NCI-H748 treated with DMSO at 0.1 percent for 48 hours (cell line): Measurements from ENCODE around the gene OSBPL7.

Experiments used
- DNase-seq: peaks from one replicate; lab custom pipeline; 2025; lab: John Stamatoyannopoulos, UW

The OSBPL7 gene

DNA sequence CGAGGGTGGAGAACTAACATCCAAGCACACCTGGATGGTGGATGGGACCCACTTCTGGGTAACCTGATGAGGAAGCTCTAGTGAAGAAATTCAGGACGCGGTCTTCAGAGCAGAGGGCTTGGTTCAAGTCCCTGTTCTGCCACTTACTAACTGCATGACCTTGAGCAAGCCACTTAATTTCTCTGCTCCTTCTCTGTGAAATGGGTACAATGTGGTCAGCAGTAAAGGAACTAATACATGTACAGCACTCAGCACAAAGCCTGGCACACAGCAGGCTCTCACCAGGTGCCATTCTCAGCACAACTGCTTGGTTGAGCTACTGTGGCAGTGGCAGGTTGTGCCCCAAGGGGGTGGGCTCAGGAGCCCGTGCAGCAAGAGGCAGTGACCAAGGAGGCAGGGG is 1.9 kb upstream of the OSBPL7 start:
- DNase-seq = no peak

DNA sequence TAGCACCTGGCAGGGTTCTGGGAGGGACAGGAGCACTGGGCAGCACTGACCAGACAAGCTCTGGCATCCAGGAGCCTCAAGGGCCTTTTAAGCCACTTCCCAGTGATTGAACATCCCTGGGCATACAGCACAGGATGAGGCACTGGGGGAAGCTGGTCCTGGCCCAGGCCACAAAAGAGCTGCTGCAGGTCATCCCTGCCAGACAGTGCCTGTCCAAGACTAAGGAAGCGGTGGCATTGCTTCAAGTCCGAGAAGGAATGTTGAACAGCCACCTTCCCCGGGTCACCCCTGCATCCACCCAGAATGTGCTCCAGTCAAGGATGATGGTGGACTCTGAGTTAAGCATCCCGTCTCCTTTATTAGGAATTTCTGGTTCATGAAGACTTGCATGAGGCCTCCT is 1.2 kb upstream of the OSBPL7 start:
- DNase-seq = no peak

DNA sequence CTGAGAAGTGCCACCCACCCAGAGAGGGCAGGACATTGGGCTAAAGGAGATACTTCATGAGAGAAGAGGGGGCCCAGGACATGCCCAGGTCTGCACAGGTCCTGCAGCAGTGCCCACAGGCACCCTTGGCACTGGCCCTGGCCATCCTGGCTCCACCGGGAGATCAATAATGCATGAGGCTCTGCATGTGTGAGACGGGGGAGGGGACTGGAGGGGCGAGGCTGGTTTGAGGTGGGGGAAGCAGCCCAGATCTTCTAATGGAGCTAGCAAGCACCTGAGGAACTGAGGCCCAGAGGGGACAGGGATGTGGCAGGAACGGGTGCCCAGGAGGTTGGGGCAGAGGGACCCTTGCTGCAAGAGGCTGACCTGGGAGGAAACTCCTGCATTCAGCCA is 567 bp downstream of the OSBPL7 start:
- DNase-seq = no peak

DNA sequence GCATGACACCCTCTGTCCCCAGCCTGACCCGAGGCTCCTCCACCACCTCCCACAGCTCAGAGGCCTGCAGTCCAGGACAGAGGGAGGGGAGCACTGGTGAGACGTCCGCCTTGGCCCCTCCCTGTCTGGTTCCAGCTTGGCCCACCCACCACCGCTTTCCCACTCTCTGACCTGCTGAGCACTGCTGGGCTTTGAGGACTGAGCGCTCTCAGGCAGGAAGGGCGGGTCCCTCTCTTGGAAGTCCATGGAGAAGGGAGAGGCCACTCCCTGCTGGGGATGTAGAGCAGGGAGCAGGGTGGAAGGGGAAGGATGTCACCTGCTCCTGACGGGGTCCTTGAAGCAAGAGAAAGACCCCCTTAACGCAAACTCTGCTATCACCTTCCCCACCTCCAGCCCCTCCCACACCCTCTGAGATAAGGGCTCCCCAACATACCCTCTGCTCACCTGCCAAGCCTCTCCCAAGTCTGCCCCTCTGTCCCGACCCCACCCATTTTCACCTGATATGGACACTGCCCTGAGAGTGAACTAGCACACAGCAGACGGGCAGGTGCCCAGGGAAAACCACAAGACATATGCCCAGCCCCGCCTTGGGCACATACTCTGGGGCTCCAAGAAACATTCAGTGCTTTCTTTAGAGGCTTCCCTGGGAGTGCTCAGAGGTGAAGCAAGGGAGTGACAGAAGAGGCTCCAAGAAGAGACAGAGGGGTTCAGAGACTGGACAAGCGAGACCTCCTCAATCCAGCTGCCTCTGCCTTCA is 1.4 kb downstream of the OSBPL7 start:
- no peak for DNase-seq

DNA sequence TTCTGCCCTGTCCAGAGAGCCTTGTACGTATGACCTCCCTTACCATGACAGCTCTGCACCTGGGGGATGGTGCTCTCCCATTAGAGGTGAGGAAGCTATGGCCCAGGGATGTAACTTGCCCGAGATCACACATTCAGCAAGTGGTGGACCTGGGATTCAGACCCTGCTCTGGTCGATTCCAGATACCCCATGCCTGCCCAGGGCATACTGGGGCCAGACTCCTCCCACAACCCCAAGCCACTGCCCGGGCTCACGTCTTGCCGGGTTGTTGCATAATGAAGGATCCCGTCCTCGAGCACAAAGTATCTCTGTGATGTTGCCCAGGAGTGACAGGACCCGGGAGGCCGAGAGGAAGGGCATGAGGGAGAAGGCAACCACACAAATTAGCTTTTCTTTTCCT is 2.1 kb downstream of the OSBPL7 start:
- DNase-seq = no peak

DNA sequence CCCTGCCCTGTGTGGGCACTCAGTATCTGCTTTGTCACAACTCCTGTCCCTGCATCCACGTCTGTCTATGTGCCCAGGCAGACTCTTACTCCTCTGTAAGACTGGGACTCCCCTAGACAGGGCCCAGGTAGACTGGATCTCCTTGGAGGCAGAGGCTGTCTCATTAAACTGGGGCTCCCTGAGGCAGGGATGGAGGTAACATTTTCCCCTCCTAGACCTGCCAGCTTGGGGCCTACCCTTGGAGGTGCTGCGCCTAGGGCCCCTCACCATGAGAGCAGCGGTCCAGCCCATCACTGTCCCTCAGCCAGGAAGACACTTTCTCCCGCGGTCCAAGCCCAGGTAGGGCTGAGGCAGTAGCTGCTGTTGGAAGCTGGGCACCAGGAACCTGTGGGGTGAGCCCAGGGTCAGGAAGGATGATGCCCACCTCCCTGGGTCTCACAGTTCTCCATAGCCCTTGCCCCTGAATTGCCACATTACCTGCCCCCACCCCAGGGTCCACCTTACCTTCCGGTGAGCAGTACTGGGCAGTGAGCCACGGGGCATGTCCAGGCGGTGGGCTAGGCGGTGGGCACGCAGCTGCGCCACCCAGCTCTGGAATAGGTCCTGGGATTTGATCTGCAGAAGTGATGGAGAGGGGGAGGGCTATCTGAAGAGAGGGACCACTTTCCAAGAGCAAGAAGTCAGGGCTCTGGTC is 3.4 kb downstream of the OSBPL7 start:
- no peak for DNase-seq

DNA sequence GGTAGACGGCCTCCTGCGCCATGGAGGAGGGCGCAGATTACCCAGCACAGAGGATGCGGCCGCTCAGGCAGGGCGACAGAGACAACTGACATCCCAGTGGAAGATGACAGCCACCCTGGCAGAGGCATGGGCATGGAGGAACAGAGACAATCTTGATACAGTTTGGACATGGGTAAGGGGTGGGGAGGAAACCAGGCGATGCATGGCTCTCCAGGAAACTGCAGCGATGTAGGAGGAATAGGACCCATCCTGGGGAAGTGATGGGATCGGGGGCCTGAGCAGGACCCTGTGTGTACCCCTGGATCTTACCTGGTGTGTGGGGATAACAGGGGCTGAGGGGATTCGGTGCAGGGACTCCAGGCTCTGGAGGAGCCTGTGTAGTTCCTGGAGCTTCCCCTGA is 4.6 kb downstream of the OSBPL7 start:
- no peak for DNase-seq

DNA sequence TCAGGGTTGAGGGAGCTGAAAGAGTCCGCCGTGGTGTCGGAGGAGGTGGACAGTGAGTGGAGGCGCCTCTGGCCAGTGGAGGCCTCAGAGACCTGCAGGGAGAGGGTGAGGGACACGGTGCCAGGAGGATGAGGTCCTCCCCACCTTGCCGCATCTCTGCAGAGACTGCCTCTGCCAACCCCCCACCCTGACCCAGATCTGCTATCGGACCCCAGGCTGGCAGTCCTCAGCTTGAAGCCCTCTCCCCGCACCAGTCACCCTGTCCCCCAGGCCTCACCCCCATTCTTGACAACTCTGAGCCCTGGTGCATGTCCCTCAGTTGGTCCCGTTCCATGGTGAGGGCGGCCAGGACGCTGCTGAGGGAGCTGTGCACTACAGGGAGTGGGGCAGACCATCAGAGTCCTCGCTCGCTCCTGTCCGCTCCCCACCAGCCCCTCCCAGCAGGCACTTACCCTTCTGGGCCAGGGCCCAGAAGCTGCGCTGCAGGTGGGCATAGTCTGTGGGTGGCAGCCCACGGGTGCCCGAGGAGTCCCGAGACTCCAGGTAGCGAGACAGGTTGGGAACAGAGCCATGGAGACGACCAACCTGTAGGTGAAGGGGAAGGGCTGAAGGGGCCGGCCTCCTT is 5.4 kb downstream of the OSBPL7 start:
- DNase-seq = no peak

DNA sequence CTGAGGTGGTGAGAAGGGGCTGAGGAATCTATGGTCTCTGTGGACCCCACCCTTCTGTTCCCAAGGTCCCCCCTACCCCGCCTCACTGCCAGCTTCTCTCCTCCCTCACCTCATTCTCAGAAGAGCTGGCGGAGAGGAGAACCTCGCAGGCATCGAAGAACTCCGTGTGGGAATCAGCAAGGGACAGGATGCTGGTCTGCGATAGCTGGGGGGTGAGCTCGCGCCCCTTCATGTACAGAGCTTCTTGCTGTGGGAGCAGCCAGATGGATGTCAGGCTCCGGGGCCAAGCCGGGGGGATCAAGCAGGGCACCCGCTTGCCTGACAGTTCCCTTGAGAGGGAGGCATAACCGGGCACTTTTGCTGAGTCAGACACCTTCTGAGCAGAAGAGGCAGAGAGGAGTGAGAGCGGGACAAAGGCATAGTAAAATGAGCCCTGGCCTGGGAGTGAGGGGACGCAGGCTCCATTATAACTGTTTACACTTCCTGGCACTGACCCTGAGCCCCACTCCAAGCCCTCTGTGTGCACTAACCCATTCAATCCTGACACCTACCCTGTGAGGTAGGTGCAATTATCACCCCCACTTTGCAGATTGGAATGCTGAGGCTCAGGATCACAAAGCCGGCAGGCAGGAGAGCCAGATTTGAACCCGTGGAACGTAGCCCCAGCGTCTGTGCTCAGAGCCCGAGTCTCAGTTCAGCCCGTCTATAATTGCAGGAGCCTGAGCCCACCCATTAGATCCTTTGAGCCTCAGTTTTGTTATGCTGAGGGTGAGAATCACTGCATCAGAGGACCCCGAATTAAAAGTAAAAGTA is 6.3 kb downstream of the OSBPL7 start:
- no peak for DNase-seq

DNA sequence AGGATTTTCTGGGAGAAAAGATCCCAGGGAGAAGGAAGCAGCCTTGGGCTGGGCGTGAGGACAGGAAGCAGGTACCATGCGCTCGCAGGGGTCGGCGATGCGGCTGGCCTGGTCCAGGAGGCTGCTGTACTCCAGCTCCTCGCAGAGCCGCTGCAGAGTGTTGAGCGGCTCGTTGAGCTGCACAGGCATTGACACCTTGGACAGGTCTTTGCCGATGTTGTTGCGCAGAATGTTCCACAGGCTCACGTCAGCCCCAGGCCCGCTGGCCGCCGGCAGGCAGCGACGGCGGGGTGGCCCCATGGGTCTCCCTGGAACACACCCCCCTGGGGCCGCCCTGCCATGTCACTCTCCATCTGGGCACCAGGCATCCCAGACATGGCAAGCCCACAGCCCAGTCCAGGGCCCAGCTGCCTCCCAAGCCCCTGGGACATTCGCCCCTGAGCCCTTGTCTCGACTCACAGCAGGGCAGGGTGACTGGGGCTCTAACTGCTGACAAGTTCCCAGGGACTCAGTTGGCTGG is 8.0 kb downstream of the OSBPL7 start:
- no peak for DNase-seq

DNA sequence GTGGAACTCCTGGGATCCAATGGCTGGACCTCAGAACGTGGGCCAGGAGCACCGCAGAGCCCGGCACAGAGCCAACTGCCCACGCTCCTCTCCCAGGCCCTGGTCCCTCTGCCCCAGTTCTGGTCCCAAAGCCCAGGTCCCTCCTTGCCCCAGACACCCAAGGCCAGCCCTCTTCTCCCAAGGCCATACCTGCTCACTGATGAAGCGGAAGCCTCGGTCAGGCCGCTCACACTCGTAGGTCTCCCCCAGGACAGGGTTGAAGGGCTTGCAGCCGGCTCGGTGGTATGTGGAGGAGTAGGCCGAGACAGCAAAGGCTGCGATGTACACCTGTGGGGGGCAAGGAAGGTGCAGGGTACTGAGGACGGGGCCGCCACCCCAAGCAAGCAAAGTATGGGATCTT is 8.5 kb downstream of the OSBPL7 start:
- no peak for DNase-seq

DNA sequence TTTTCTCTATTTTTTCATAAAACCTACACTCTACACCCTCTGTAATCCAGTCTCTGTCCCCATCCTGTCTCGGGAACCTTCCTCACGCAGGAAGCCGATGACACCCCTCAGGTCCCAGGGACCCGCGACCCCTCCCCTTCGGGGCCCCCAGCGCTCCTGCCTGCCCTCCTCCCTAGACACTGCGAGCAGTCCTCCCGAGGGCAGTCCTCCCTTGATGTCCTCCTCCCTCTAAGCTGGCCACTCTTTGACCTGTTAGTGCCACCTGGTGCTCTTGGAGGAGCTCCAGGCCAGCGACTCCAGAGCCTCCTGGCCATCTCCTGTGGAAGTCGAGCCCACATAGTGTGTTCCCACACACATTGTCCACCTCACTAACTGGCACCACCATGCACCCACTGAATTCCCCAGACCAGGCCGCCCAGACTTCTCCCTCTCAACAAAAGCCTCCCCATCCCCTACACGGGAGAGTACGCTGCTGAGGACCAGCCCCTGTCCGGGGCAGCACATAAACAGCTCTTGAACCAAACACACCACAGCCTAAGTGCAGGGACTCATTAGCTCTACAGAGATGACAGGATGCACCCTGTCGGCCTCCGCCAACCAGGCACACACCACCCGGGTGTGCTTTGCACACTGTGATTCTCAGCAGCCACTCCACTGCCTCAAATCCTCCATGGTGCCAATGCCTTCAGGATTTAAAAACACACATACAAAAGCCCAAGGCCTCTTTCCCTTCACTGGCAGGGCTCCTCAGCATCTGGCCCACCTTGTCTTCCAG is 9.3 kb downstream of the OSBPL7 start:
- no peak for DNase-seq

DNA sequence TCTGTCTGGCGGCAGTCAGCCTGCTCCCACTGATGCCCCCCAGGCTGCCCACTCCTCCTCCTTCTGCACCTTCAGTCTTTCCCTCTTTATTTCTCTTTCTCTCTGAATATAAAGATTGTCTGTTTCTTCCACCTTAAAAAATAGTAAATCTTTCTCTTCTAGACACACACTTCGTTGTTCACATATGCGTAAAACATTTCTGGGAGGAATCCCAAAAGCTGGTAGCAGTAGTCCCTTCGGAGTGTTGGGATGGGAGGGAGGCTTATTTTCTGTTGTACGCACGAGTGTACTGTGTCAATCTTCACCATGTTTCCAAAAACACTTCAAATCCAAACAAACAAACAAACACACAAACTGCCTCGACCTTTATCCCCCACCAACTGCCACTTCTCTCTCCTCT is 9.9 kb downstream of the OSBPL7 start:
- DNase-seq = no peak

DNA sequence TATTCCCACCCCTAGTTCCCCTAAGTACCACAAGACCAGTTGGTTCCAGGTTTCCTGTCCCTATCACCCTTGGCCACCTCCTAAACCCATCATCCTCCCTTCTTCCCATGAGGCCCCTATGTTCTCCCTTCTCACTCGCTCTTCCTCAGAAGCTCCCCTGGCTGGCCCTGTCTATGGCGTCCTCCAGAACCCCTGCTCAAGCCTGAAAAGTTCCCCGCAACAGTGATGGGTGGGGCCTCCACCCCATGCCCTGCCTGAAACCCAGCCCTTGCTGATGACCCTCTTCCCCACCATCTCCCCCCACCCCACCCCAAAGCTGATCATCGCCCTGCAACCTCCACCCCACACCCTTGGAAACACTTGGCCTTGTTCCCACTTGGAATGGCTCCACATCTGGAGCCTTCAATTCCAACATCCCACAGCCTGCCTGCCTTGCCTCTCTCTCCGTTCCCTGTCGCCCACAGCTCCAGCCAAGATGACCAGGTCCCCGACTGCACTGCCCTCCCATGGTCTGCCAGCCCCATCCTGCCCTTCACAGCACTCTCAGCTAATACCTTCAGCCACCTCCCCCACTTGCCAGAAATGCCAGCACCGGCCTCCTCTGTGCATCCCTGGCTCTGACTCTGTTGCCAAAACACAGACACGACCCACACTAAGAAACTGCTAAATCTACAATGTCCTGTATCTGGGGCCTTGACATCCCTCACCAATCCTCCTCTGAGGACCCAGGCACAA is 10.5 kb downstream of the OSBPL7 start:
- no peak for DNase-seq

DNA sequence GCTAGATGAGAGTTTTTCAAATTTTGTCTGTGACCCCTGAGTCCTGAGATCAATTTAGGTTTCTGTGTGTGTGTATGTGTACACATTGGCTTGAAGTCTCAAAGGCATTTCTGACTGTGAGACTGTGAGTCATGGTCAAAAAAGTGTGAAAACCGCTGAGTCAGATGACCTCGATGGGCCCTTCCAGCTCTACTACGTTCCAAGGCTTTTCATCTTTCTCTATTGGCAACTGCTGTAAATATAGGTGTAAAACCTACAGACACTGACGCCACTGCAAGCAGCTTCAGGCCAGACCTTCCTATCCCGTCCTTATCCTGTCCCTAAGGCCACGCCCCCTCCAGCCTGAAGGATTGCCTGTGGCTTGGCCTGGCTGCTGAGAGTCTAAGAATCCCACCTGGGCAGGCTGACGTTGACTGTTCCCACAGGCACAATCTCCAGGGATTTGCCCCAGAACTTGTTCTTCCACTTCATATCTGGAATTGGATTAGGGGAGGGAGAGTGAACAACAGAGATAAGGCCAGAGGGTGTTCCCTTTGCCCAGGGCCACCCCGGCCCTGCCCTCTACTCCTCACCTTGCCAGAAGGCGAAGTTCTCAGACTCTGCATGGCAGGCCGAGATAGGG is 11.3 kb downstream of the OSBPL7 start:
- DNase-seq = no peak

DNA sequence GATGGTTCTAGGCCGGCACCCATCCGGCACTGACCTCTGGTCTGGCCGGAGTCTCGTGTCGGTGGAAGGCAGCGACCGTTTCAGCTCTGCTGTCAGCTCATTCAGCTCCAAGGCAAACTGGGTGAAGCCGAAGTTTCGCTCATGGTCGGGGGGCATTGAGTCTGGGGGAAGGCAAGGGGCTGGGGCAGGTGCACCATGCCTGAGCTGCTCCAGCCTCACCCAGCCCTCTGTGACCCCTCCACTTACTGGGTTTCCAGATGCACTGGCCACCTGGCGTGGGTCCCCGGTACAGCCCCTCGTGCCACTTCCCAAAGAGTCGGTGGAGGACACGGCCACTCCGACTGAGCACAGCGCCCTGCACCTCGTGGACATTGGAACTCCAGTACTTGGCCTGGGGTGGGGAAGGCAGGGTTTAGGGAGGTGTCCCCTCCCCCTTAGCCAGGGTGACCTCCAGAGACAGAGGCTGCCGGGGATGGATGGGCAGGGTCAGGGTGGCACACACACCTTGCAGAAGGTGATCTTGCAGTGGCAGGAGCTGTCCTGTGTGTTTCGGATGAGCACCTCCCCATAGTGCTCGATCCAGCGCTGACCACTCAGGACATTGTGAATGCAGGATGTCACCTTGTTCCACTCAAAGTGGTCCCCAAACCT is 12.6 kb downstream of the OSBPL7 start:
- no peak for DNase-seq

DNA sequence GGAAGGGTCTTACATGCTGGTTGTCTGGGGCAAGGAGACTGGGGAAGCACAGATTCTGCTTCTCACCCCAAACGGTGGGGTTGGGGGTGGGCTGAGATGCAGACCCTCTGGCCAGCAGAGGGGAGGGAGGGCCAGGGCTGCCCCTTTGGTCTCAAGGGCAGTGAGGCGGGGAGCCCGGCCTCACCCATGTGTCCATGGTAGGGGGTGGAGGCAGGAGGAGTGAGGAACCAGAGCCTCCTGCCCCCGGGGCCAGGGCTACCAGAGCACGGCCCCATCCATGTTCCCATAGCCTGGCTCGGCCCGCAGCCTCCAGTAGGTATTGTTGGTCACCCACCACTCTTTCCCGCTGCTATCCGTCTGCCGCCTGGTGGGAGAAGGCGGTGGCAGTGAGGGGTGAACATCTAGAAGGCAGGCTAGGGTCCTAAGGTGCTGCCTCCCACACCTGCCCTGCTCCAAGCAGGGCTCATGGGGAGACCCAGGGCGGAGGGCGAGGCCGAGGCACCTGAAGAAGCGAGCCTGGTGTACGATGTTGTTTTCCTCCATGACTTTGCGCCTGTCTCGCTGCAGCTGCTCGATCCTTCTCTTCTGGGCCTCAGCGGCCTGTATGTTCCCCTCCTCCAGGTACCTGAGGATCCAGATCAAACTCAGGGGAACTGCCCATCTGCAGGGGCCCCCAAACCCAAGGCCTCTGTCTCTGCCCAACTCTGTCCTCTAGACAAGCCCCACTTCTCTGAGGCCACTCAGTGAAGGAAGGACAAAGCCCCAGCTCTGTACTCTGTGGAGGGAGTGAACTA is 13.4 kb downstream of the OSBPL7 start:
- DNase-seq = no peak

DNA sequence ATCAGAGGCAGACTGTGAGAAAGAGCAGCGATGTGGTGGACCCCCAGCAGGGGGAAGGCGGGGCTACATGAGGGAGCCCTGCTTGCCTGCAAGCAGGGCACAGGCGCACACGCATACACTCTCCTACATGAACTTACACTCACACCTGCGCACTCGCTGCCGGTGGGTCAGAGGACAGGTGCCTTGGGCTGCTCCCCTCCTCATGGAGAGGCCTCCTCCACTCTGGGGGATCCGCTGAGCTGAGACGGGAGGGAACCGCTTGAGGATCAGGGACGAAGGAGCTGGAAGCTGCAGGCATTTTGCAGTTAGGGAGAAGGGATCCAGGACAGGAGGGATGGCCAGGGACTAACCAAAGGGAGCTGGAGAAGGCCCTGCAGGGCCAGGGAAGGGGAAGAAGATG is 14.2 kb downstream of the OSBPL7 start:
- no peak for DNase-seq

DNA sequence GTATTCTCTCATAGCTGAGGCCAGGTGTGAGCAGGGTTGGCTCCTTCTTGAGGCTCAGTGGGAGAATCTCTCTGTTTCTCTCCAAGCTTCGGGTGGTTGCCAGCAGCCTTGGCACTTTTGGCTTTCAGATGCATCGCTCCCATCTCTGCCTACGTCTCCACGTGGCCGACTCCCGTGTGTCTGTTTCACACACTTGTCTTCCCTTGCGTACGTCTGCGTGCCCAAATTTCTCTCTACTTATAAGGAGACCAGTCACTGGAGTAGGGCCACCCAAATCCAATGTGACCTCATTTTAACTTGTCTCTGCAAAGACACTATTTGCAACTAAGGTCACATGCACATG is 14.7 kb downstream of the OSBPL7 start:
- no peak for DNase-seq
